Kidney glomerular epithelial cell (primary cell): Measurements from ENCODE around the gene TBC1D9.
"Not testable (repeated sequence)": the region's sequence is repeated elsewhere in the genome, so short reads cannot be mapped to it uniquely, and the experiment has no call there.

Experiments
- DNase-seq: peaks from one replicate; lab custom pipeline; 2025; lab: John Stamatoyannopoulos, UW

TBC1D9 gene

GRCh38 chr4:140756319-140757231 is at the start of gene TBC1D9:
Gene TBC1D9 (minus strand): TSS chr4:140756385. CDS start chr4:140756045, 340 bp downstream.
- DNase-seq: peak; percentile 91

- no peak for DNase-seq
Measured at GRCh38 chr4:140805293-140805692, 49.1 kb upstream of the TBC1D9 start.

GRCh38 chr4:140802591-140802990 is 46.4 kb upstream of the TBC1D9 start:
- no peak for DNase-seq

- DNase-seq: no peak
Measured at GRCh38 chr4:140800666-140801065, 44.5 kb upstream of the TBC1D9 start.

- DNase-seq: no peak
Measured at GRCh38 chr4:140799686-140800225, 43.6 kb upstream of the TBC1D9 start.

GRCh38 chr4:140793291-140793690 is 37.1 kb upstream of the TBC1D9 start:
- no peak for DNase-seq

- no peak for DNase-seq
Measured at GRCh38 chr4:140790765-140791164, 34.6 kb upstream of the TBC1D9 start.

GRCh38 chr4:140790171-140790570 is 34.0 kb upstream of the TBC1D9 start:
- no peak for DNase-seq

GRCh38 chr4:140789759-140790158 is 33.6 kb upstream of the TBC1D9 start:
- DNase-seq: no peak

GRCh38 chr4:140782787-140783186 is 26.6 kb upstream of the TBC1D9 start:
- DNase-seq: not testable (repeated sequence)

- DNase-seq: no peak
Measured at GRCh38 chr4:140781596-140781995, 25.4 kb upstream of the TBC1D9 start.

GRCh38 chr4:140777894-140778293 is 21.7 kb upstream of the TBC1D9 start:
- no peak for DNase-seq

- DNase-seq: no peak
Measured at GRCh38 chr4:140777386-140777785, 21.2 kb upstream of the TBC1D9 start.

- no peak for DNase-seq
Measured at GRCh38 chr4:140776556-140776955, 20.4 kb upstream of the TBC1D9 start.

GRCh38 chr4:140774956-140775355 is 18.8 kb upstream of the TBC1D9 start:
- no peak for DNase-seq

- DNase-seq: no peak
Measured at GRCh38 chr4:140774510-140774909, 18.3 kb upstream of the TBC1D9 start.

- no peak for DNase-seq
Measured at GRCh38 chr4:140769209-140769608, 13.0 kb upstream of the TBC1D9 start.

- no peak for DNase-seq
Measured at GRCh38 chr4:140764785-140765392, 8.7 kb upstream of the TBC1D9 start.

GRCh38 chr4:140762202-140762601 is 6.0 kb upstream of the TBC1D9 start:
- no peak for DNase-seq

GRCh38 chr4:140757232-140757630 is 1.0 kb upstream of the TBC1D9 start:
- no peak for DNase-seq

- peak; percentile 38 for DNase-seq
Measured at GRCh38 chr4:140755774-140756318, 339 bp downstream of the TBC1D9 start.

- DNase-seq: peak; percentile 39
Measured at GRCh38 chr4:140754918-140755773, 1.0 kb downstream of the TBC1D9 start.
